ENCODE data around the gene ACBD6.

DNA sequence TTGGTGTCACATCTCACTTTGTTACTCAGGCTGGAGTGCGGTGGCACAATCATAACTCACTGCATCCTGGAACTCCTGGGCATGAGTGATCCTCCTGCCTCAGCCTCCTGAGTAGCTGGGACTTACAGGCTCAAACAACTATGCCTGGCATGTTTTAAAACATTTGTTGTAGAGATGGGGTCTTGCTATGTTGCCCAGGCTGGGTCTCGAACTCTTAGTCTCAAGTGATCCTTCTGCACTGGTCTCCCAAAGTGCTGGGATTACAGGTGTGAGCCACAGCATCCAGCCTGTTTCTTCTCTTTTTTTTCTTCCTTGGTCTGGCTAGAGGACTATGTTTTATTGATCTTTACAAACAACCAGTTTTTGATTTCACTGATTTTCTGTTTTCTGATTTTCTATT, 207.7 kb downstream of the ACBD6 start:
- TF ChIP-seq EZH2 (IDR thresholded peaks at IDR 0.05; ENCODE audit: insufficient read depth, poor library complexity, severe bottlenecking) = no peak
- no peak for TF ChIP-seq EZH2phosphoT487 (IDR thresholded peaks at IDR 0.05; ENCODE audit: insufficient read depth, low read depth)

All from GM23248 (cell line).